GM18867 (cell line): ENCODE measurements around the gene HMCN2.

Experiments
- ATAC-seq: cut with Tn5 transposase; IDR thresholded peaks from one replicate; pipeline ENCODE4 v1.9.1; 2021; ENCODE audit warnings: mild to moderate bottlenecking, moderate library complexity; ENCODE audit not compliant: unreplicated experiment

The HMCN2 gene

GRCh38 chr9:130444565-130445221 lies 179.1 kb downstream of the HMCN2 start, which contains the start of gene ASS1:
TSS of gene ASS1 (plus strand) at chr9:130444961. CDS start at chr9:130452229, 7,268 bp downstream.
- no peak for ATAC-seq

GRCh38 chr9:130445268-130445983 lies 179.9 kb downstream of the HMCN2 start:
- ATAC-seq: no peak

- ATAC-seq: no peak
These were observed 180.7 kb downstream of the HMCN2 start for GRCh38 chr9:130446101-130446861.

GRCh38 chr9:130447193-130447816 lies 181.7 kb downstream of the HMCN2 start:
- no peak for ATAC-seq

GRCh38 chr9:130448035-130448624 lies 182.6 kb downstream of the HMCN2 start:
- no peak for ATAC-seq

- ATAC-seq: no peak
These were observed 183.4 kb downstream of the HMCN2 start for GRCh38 chr9:130448771-130449603.

- ATAC-seq: no peak
These were observed 184.9 kb downstream of the HMCN2 start for GRCh38 chr9:130450344-130451003.

GRCh38 chr9:130451004-130451390 lies 185.4 kb downstream of the HMCN2 start:
- no peak for ATAC-seq

GRCh38 chr9:130451509-130452388 lies 186.2 kb downstream of the HMCN2 start:
- no peak for ATAC-seq

GRCh38 chr9:130452835-130453234 lies 187.3 kb downstream of the HMCN2 start:
- ATAC-seq: no peak

- ATAC-seq: no peak
These were observed 187.9 kb downstream of the HMCN2 start for GRCh38 chr9:130453487-130453886.

GRCh38 chr9:130454096-130454811 lies 188.7 kb downstream of the HMCN2 start:
- no peak for ATAC-seq

GRCh38 chr9:130454812-130455325 lies 189.3 kb downstream of the HMCN2 start:
- ATAC-seq: no peak

GRCh38 chr9:130458027-130458803 lies 192.7 kb downstream of the HMCN2 start:
- ATAC-seq: no peak

- no peak for ATAC-seq
These were observed 193.2 kb downstream of the HMCN2 start for GRCh38 chr9:130458804-130459067.

- ATAC-seq: no peak
These were observed 193.6 kb downstream of the HMCN2 start for GRCh38 chr9:130459151-130459550.
